HUES64 (cell line): ENCODE data around the gene KATNAL1.

Experiments
- H3K27ac ChIP-seq: 2 replicates; pipeline ENCODE4 v1.7.0; 2013; ENCODE audit warnings: low read depth, low read length, inconsistent platforms
- H3K27me3 ChIP-seq: 2 replicates; pipeline ENCODE4 v1.6.1; 2013; ENCODE audit warnings: mild to moderate bottlenecking, low read length; ENCODE audit not compliant: insufficient read depth
- H3K36me3 ChIP-seq: 2 replicates; pipeline ENCODE4 v1.6.1; 2013; ENCODE audit warnings: mild to moderate bottlenecking, low read length; ENCODE audit not compliant: insufficient read depth
- H3K4me1 ChIP-seq: 2 replicates; pipeline ENCODE4 v1.6.1; 2013; ENCODE audit warnings: mild to moderate bottlenecking, low read length, moderate library complexity; ENCODE audit not compliant: insufficient read depth
- H3K4me3 ChIP-seq: 2 replicates; pipeline ENCODE4 v1.5.1; 2013; ENCODE audit warnings: mild to moderate bottlenecking, low read length, moderate library complexity
- H3K9ac ChIP-seq: 2 replicates; pipeline ENCODE4 v1.6.1; 2013; ENCODE audit warnings: mild to moderate bottlenecking, low read depth, low read length
- H3K9me3 ChIP-seq: 2 replicates; pipeline ENCODE4 v1.6.1; 2013; ENCODE audit warnings: low read depth, low read length; ENCODE audit not compliant: insufficient read depth
- WGBS: fragments of 150-250, 120-280 bp; methylation state at CpG from one replicate; pipeline ENCODE4 v1.1.7; 2013; ENCODE audit warnings: missing lambda C conversion rate; 5-methylcytosine and 5-hydroxymethylcytosine counted together

KATNAL1 gene

DNA sequence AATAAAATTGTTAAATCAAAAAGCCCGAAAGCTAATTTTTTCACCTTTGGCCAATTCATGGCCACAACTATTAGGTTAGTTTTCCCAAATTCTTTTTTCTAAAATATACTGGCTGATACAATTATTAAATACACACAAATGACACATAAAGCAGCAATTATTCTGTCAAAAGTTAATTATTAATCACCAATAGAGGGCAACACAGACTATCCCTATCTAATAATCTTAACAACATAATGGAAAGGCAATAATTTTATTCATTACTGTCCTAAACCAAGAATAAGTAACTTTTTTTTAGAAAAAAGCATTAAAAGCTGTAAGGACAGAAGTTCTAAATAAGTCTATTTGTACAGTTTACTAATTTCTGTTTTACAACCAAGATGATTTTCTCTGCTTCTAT is 51.7 kb downstream of the KATNAL1 start:
- Histone ChIP-seq H3K4me1 (peaks cover 15% of the 10 kb centered on the region; the same call in 1 of the 2 replicates), H3K27me3 (no peaks in the 10 kb centered on the region), H3K9ac (no peak overlapping the region), H3K27ac (no peak overlapping the region), H3K36me3 (peaks cover 9% of the 10 kb centered on the region; the same call in 1 of the 2 replicates), H3K9me3 (0 out of 2 replicates have a peak, but pooled peaks cover 6% of the 10 kb centered on the region), H3K4me3 (no peak overlapping the region)
- WGBS = 100% methylated on average over 1 of the region's 1 CpG

DNA sequence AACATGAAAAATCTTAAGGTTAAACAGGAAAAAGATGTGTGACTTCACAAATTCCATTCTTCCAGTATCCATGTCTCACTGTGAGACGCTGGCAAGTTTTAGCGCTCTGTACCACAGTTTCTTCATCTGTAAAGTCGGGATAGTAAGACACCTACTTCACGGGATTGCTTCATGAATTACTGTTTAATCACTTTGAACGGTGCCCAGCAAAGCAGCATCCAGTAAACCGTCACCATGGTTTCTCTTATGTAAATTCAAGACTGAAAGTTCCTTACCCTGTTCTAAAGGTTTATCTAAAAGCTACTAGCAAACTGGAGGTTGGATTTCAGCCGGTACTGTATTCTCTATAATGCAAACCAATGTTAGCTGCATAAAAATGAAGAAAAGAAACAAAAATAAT is 53.5 kb downstream of the KATNAL1 start:
- WGBS = 94% methylated on average over 6 of the region's 7 CpGs
- H3K27ac ChIP-seq = no peak overlapping the region
- H3K9me3 ChIP-seq = peaks cover 15% of the 10 kb centered on the region
- no peak overlapping the region for H3K4me3 ChIP-seq
- H3K27me3 ChIP-seq = no peaks in the 10 kb centered on the region
- H3K4me1 ChIP-seq = peaks cover 15% of the 10 kb centered on the region; the same call in 1 of the 2 replicates
- no peak overlapping the region for H3K9ac ChIP-seq
- H3K36me3 ChIP-seq = peaks cover 9% of the 10 kb centered on the region; the same call in 1 of the 2 replicates

DNA sequence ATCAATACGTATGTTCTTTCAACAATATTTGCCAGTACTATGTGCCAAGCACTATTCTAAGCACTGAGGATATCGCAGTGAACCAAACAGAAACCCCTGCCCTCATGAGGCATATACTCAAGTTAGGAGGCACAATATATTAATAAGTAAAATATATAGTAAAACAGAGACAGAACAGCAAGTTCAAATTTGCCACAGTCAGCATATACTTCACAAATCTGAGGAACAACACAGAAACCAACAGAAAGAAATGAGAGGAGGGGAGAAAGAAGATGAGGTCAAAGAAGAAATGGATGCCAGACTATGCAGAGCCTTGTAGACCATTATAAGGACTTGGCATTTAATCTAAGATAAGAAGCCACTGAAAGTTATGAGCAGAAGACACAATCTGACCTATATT is 59.9 kb downstream of the KATNAL1 start:
- no peaks in the 10 kb centered on the region for H3K4me1 ChIP-seq
- WGBS = 96% methylated on average over 2 of the region's 2 CpGs
- H3K27me3 ChIP-seq = no peaks in the 10 kb centered on the region
- H3K4me3 ChIP-seq = no peak overlapping the region
- H3K27ac ChIP-seq = no peak overlapping the region
- H3K9ac ChIP-seq = no peak overlapping the region
- H3K36me3 ChIP-seq = no peaks in the 10 kb centered on the region
- H3K9me3 ChIP-seq = peaks cover 14% of the 10 kb centered on the region

DNA sequence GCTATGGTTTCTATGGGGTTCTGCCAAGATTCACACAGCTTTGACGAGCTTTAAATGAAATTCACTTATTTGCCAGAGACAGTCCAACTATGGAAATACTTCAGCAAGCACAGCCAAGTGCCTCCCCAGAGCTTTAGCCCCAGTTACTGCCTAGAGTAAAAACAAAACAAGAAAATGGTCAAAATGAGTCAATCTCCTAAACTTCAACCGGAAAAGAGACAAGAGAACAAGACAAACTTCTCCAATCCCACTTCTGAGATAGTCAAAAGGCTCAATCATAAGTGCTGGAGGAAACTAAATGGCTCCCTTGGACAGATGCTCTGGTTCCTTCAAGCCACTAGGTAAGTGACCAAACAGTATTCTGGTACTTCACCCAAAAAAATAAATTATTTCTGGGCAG is 65.8 kb downstream of the KATNAL1 start:
- Histone ChIP-seq H3K9ac (no peak overlapping the region), H3K9me3 (no peaks in the 10 kb centered on the region), H3K4me1 (no peaks in the 10 kb centered on the region), H3K36me3 (peaks cover 5% of the 10 kb centered on the region; the same call in 1 of the 2 replicates), H3K27me3 (no peaks in the 10 kb centered on the region), H3K27ac (no peak overlapping the region), H3K4me3 (no peak overlapping the region)
- WGBS = 91% methylated on average over 2 of the region's 2 CpGs

DNA sequence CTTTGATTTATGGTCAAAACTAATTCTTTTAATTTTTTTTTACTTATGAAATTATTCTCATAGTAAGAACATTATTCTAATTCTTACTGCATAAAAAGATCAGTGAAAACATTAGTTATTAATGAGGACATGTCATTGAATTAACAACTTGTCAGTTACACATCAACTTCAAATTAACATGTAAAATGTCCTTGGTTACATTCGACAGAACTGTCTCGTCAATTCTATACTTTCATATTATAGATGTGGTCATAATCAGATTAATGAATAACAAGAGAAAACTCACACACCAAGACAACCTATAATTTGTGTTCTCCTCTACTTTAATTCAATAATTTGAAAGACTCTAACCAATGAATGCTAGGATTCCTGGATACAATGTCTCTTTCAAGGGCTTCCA is 66.7 kb downstream of the KATNAL1 start:
- Histone ChIP-seq H3K27me3 (no peaks in the 10 kb centered on the region), H3K36me3 (peaks cover 5% of the 10 kb centered on the region; the same call in 1 of the 2 replicates), H3K4me3 (no peak overlapping the region), H3K4me1 (no peaks in the 10 kb centered on the region), H3K9me3 (no peaks in the 10 kb centered on the region), H3K9ac (no peak overlapping the region), H3K27ac (no peak overlapping the region)
- WGBS = no CpG with 5 or more reads among the region's 2 CpGs

DNA sequence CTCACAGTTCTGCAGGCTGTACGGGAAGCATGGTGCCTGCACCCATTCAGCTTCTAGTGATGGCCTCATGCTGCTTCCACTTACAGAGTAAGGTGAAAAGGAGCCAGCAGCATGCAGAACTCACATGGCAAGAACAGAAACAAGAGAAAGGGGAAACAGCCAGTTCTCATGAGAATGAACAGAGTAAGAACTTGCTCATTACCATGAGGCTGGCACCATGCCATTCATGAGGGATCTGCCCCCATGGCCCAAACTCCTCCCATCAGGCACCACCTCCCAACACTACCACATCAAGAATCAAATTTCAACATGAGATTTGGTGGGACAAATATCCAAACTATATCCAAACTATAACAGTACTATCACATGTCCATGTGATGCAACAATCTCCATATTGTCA is 72.1 kb downstream of the KATNAL1 start:
- 90% methylated on average over 1 of the region's 1 CpG for WGBS
- no peak overlapping the region for H3K9ac ChIP-seq
- H3K9me3 ChIP-seq = no peaks in the 10 kb centered on the region
- H3K36me3 ChIP-seq = peaks cover 15% of the 10 kb centered on the region
- H3K4me3 ChIP-seq = no peak overlapping the region
- no peak overlapping the region for H3K27ac ChIP-seq
- H3K27me3 ChIP-seq = no peaks in the 10 kb centered on the region
- H3K4me1 ChIP-seq = peaks cover 9% of the 10 kb centered on the region

DNA sequence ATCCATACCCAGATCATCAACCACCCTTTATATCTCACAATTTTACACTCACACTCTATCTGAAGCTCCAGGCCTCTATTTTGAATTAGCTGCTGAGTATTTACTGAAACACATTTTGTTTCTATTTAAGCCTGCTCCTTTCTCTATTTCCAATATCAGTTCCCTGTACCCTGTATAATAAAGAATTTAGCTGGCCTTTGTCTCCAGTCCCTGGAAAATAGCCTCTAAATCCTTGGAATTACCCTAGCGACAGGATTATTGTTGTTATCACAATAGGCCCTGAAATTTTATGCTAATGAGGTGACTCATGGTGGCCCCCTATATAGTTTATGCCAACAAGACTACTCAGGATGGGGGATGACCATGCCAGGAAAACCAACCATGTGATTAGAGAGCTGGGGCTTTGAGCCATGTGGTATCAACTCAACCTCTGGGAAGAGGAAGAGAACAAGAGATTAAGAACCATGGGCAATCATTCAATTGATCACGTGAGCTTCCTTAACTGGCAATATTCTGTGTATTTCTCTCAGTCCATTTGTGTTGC is 72.7 kb downstream of the KATNAL1 start:
- WGBS = 89% methylated on average over 2 of the region's 2 CpGs
- H3K27ac ChIP-seq = no peak overlapping the region

DNA sequence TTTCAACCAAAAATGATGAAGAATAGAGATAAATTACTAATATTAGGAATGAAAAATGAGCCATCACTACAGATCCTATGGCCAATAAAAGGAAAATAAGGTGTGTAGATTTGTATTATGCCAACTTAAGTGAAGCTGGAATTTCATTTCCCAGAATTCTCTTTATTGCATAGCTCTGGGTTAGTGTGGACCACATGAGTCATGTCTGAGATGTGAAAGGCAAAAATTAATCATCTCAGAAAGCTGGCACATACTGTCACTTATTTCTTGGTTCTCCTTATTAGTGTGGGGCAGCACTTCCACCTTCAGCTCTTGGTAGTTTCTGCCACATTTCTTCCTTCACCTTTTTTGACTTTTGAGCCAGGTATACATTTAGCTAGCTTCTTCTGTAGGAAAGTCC is 82.6 kb downstream of the KATNAL1 start:
- no peak overlapping the region for H3K9ac ChIP-seq
- no peaks in the 10 kb centered on the region for H3K27me3 ChIP-seq
- peaks cover 6% of the 10 kb centered on the region; the same call in 1 of the 2 replicates for H3K9me3 ChIP-seq
- no peak overlapping the region for H3K4me3 ChIP-seq
- H3K4me1 ChIP-seq = no peaks in the 10 kb centered on the region
- H3K27ac ChIP-seq = no peak overlapping the region
- H3K36me3 ChIP-seq = peaks cover 32% of the 10 kb centered on the region

More for the DNA sequence above, 72.7 kb downstream of the KATNAL1 start:
- Histone ChIP-seq H3K36me3 (peaks cover 17% of the 10 kb centered on the region), H3K9me3 (no peaks in the 10 kb centered on the region), H3K9ac (no peak overlapping the region), H3K27me3 (no peaks in the 10 kb centered on the region), H3K4me3 (no peak overlapping the region), H3K4me1 (peaks cover 9% of the 10 kb centered on the region)

DNA sequence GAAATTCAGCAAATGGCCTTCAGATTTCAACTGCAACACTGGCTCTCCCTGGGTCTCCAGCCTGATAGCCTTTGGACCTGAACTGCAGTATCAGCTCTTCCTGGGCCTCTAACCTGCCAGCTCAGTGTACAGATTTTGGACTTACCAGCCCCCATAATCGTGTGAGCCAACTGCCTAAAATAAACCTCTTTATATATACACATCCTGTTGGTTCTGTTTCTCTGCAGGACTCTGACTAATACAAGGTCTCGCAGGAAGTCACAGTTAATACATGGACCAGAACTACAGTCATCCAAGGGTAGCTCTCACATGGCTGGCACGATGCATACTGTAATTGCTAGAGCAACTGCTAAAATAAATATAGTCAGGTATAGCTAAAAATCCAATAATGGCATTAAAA is 85.1 kb downstream of the KATNAL1 start:
- H3K9me3 ChIP-seq = peaks cover 6% of the 10 kb centered on the region; the same call in 1 of the 2 replicates
- H3K36me3 ChIP-seq = peaks cover 25% of the 10 kb centered on the region
- no peaks in the 10 kb centered on the region for H3K27me3 ChIP-seq
- no peak overlapping the region for H3K9ac ChIP-seq
- WGBS = 96% methylated on average over 3 of the region's 3 CpGs
- no peaks in the 10 kb centered on the region for H3K4me1 ChIP-seq
- no peak overlapping the region for H3K4me3 ChIP-seq
- H3K27ac ChIP-seq = no peak overlapping the region

DNA sequence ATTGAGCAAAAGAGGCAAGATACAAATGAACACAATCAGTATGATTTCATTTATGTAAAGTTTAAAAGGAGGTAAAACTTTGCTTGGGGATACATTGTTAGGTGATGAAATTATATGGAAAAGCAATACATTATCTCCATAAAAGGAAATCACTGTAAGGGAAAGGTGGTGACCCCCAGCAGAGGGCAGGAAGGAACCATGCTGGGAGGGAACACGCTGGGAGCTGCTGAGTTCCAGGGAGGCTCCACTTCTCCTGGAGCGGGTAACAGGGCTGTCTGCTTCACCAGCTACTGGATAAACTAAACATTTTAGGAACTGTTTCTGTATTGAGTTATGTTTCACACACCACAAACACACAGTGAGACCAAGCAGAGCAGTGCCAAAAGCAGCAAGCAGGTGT is 91.2 kb downstream of the KATNAL1 start:
- H3K27ac ChIP-seq = no peak overlapping the region; the same call in 1 of the 2 replicates
- H3K36me3 ChIP-seq = 0 out of 2 replicates have a peak, but pooled peaks cover 4% of the 10 kb centered on the region
- H3K9me3 ChIP-seq = no peaks in the 10 kb centered on the region
- 47% methylated on average over 2 of the region's 2 CpGs for WGBS
- no peak overlapping the region for H3K9ac ChIP-seq
- no peaks in the 10 kb centered on the region for H3K4me1 ChIP-seq
- no peak overlapping the region for H3K4me3 ChIP-seq
- no peaks in the 10 kb centered on the region for H3K27me3 ChIP-seq

DNA sequence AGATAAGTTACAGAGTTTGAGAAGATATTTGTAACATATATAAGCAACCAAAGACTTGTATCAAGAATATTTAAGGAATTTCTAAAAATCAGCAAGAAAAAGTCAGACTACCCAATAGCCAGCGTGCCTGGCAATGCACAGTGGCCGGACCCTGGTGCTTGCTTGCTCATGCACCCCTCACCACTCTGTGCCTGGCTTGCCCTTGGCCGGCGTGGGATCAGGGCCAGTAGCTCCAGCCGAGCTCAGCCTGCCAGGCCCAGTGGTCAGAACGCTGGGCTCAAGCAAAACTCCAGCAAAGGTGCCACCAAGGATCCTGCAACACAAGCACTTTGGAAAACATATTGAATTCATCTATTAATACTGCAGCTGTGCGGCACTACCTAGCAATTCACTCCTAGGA is 95.1 kb downstream of the KATNAL1 start:
- peaks cover 15% of the 10 kb centered on the region for H3K36me3 ChIP-seq
- H3K27me3 ChIP-seq = no peaks in the 10 kb centered on the region
- no peaks in the 10 kb centered on the region for H3K9me3 ChIP-seq
- no peaks in the 10 kb centered on the region for H3K4me1 ChIP-seq
- H3K4me3 ChIP-seq = no peak overlapping the region
- no peak overlapping the region for H3K27ac ChIP-seq
- WGBS = 93% methylated on average over 7 of the region's 7 CpGs
- no peak overlapping the region for H3K9ac ChIP-seq

DNA sequence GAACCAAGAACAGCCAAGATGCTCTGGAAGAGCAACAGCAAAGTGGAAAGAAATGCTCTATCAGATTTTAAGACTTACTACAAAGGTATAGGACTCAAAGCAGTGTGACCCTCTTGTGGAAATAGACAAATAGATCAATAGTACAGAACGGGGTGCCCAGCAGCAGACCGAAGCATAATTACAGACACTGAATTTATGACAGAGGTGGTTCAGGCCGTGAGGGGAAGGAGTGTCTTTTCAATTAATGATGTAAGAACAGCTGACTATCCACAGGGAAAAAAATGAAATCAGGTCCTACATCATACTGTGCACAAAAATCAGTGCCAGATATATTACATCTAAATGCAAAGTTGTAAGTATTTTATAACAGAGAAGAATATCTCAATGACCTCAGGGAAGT is 95.6 kb downstream of the KATNAL1 start:
- Histone ChIP-seq H3K36me3 (peaks cover 15% of the 10 kb centered on the region), H3K4me3 (no peak overlapping the region), H3K27me3 (no peaks in the 10 kb centered on the region), H3K27ac (no peak overlapping the region), H3K9me3 (no peaks in the 10 kb centered on the region), H3K4me1 (no peaks in the 10 kb centered on the region), H3K9ac (no peak overlapping the region)
- 96% methylated on average over 3 of the region's 3 CpGs for WGBS
